Liver (tissue), 3 donors: ENCODE data around the gene OLA1.

Source experiments
- ATF3 ChIP-seq: IDR thresholded peaks from 2 replicates; pipeline ENCODE4 v1.6.1; 2016; ENCODE audit warnings: antibody characterized with exemption
- CTCF ChIP-seq: fragments of 150-350 bp; IDR thresholded peaks from 2 replicates; pipeline ENCODE4 v1.5.1; 2017; ENCODE audit warnings: improper control_type of control experiment, low read depth, low read length; ENCODE audit not compliant: missing input control
- EGR1 ChIP-seq, 2 donors: IDR thresholded peaks; 2 replicates each; pipeline ENCODE4 v1.6.1; 2016 to 2018; ENCODE audit warnings: antibody characterized with exemption in 2 of 2, low read depth in 2 of 2
- FOXA1 ChIP-seq: IDR thresholded peaks from 2 replicates; pipeline ENCODE4 v1.6.1; 2016; ENCODE audit warnings: antibody characterized with exemption
- GABPA ChIP-seq, 2 donors: IDR thresholded peaks in 1 of 2; conservative IDR thresholded peaks in 1 of 2; 2 replicates each; pipeline ENCODE4 v1.6.1; 2016; ENCODE audit warnings: antibody characterized with exemption in 2 of 2, mild to moderate bottlenecking in 1 of 2, moderate library complexity in 1 of 2
- HNF4A ChIP-seq, 2 donors: conservative IDR thresholded peaks; 2 replicates each; pipeline ENCODE4 v1.6.1; 2016; ENCODE audit warnings: antibody characterized with exemption in 2 of 2, mild to moderate bottlenecking in 2 of 2
- JUND ChIP-seq, 2 donors: IDR thresholded peaks; 2 replicates each; pipeline ENCODE4 v1.6.1; 2016; ENCODE audit warnings: antibody characterized with exemption in 2 of 2
- MAX ChIP-seq: IDR thresholded peaks from 2 replicates; pipeline ENCODE4 v1.6.1; 2016; ENCODE audit warnings: antibody characterized with exemption
- RAD21 ChIP-seq, 2 donors: IDR thresholded peaks; 2 replicates each; pipeline ENCODE4 v1.6.1; 2016; ENCODE audit warnings: antibody characterized with exemption in 2 of 2, mild to moderate bottlenecking in 2 of 2
- REST ChIP-seq: IDR thresholded peaks from 2 replicates; pipeline ENCODE4 v1.6.1; 2016; ENCODE audit warnings: antibody characterized with exemption, mild to moderate bottlenecking
- RXRA ChIP-seq, 2 donors: IDR thresholded peaks; 2 replicates each; pipeline ENCODE4 v1.6.1; 2017 to 2018; ENCODE audit warnings: antibody characterized with exemption in 2 of 2, mild to moderate bottlenecking in 1 of 2
- SP1 ChIP-seq: IDR thresholded peaks from 2 replicates; pipeline ENCODE4 v1.6.1; 2018; ENCODE audit warnings: antibody characterized with exemption, mild to moderate bottlenecking
- YY1 ChIP-seq: IDR thresholded peaks from 2 replicates; pipeline ENCODE4 v1.6.1; 2016; ENCODE audit warnings: antibody characterized with exemption, mild to moderate bottlenecking
- ZBTB33 ChIP-seq: IDR thresholded peaks from 2 replicates; pipeline ENCODE4 v1.6.1; 2016; ENCODE audit warnings: antibody characterized with exemption
- donor health status: healthy.
- donor health status: healthy.

GRCh38 chr2:174058456-174058855 lies 189.9 kb downstream of the OLA1 start:
- no peak for TF ChIP-seq CTCF
- no peak for TF ChIP-seq HNF4A (conservative IDR thresholded peaks at IDR 0.05)
- no peak for TF ChIP-seq RXRA (IDR thresholded peaks at IDR 0.05)
- no peak for TF ChIP-seq REST
- TF ChIP-seq ZBTB33, result no peak
- TF ChIP-seq EGR1 (IDR thresholded peaks at IDR 0.05; ENCODE audit: low read depth in 2 of 2), result no peak
- TF ChIP-seq GABPA (IDR thresholded peaks at IDR 0.05 in 1 of 2, conservative IDR thresholded peaks at IDR 0.05 in 1 of 2), result no peak
- TF ChIP-seq ATF3, result no peak
- no peak for TF ChIP-seq RAD21 (IDR thresholded peaks at IDR 0.05)
- no peak for TF ChIP-seq MAX
- no peak for TF ChIP-seq FOXA1
- TF ChIP-seq JUND (IDR thresholded peaks at IDR 0.05), result no peak
- TF ChIP-seq SP1, result no peak
- no peak for TF ChIP-seq YY1
